Spleen (tissue), 7 donors: ENCODE measurements around the gene ITGB8.

Experiments used
- CTCF ChIP-seq, 11 experiments: fragments of 200-600 bp in 7 of 11; fragments of 450-650 bp in 4 of 11; sonication (generic) in 4 of 11; IDR thresholded peaks in 8 of 11; conservative IDR thresholded peaks in 3 of 11; 1 replicate in 7 of 11; 2 replicates in 4 of 11; pipeline versions ENCODE4 v1.4.0 to v1.8.0; 2016 to 2021; ENCODE audit warnings: antibody characterized with exemption in 11 of 11, inconsistent platforms in 4 of 11, mild to moderate bottlenecking in 1 of 11
- POLR2A ChIP-seq, 3 donors: fragments of 450-650 bp; IDR thresholded peaks; one replicate each; pipeline ENCODE4 v1.5.1; 2017; ENCODE audit warnings: antibody characterized with exemption in 3 of 3, mild to moderate bottlenecking in 1 of 3
- POLR2AphosphoS5 ChIP-seq, 3 donors: sonication (generic); formaldehyde crosslinking; IDR thresholded peaks; one replicate each; pipeline ENCODE4 v1.5.1; 2017; ENCODE audit warnings: antibody characterized with exemption in 3 of 3
- donor health status: DM: no; HTN: no; CAD: no; lungs with moderate emphysema.
- donor health status: DM: no; HTN: no; CAD: no.
- donor health status: DM: no; HTN: no; CAD: no.

GRCh38 chr7:20385126-20385525 is 54.4 kb downstream of the ITGB8 start:
- no peak for TF ChIP-seq CTCF (IDR thresholded peaks at IDR 0.05 in 8 of 11, conservative IDR thresholded peaks at IDR 0.05 in 3 of 11)
- no peak for TF ChIP-seq POLR2AphosphoS5 (IDR thresholded peaks at IDR 0.05)
- TF ChIP-seq POLR2A (IDR thresholded peaks at IDR 0.05): no peak
